ENCODE data around the gene NOC2L. TPM values are rescaled to one million over a fixed set of nuclear protein-coding genes. Genes with fewer than 3 reads are reported as not detected.

NOC2L gene
- total RNA-seq, 4 donors from 2014 or later = 45.6 to 61.9 (median 56.3) TPM

- Histone ChIP-seq H3K4me1 (peaks cover 37% of the 10 kb centered on the region), H3K4me3 (peak overlapping the region; percentile 49), H3K36me3 (peaks cover 35% of the 10 kb centered on the region), H3K27ac (no peak overlapping the region), H3K27me3 (peaks cover 55% of the 10 kb centered on the region), H3K9me3 (no peaks in the 10 kb centered on the region)
- no peak for TF ChIP-seq EP300 (IDR thresholded peaks at IDR 0.05)
- no peak for TF ChIP-seq POLR2A (IDR thresholded peaks at IDR 0.05)
- WGBS = 17% methylated on average over 15 of the region's 27 CpGs
- no peak for DNase-seq (ENCODE audit: low spot score in 2 of 2)
Observed at GRCh38 chr1:942864-943533, 16.1 kb downstream of the NOC2L start.

- H3K4me1 ChIP-seq = peaks cover 37% of the 10 kb centered on the region
- peaks cover 29% of the 10 kb centered on the region for H3K36me3 ChIP-seq
- no peak for DNase-seq (ENCODE audit: low spot score in 2 of 2)
- WGBS = 0% methylated on average over 3 of the region's 48 CpGs
- H3K27me3 ChIP-seq = peaks cover 61% of the 10 kb centered on the region
- H3K27ac ChIP-seq = no peak overlapping the region
- no peak for TF ChIP-seq POLR2AphosphoS5 (IDR thresholded peaks at IDR 0.05)
- TF ChIP-seq POLR2A (IDR thresholded peaks at IDR 0.05) = no peak
- TF ChIP-seq CTCF (IDR thresholded peaks at IDR 0.05) = no peak
- no peak for TF ChIP-seq EP300 (IDR thresholded peaks at IDR 0.05)
- H3K4me3 ChIP-seq = peak overlapping the region; percentile 49
- H3K9me3 ChIP-seq = no peaks in the 10 kb centered on the region
Observed at GRCh38 chr1:942411-942821, 16.6 kb downstream of the NOC2L start.

- H3K4me1 ChIP-seq = peaks cover 37% of the 10 kb centered on the region
- no peaks in the 10 kb centered on the region for H3K9me3 ChIP-seq
- peaks cover 67% of the 10 kb centered on the region for H3K27me3 ChIP-seq
- 2% methylated on average over 36 of the region's 98 CpGs for WGBS
- peak overlapping the region; percentile 49 for H3K4me3 ChIP-seq
- no peak for DNase-seq (ENCODE audit: low spot score in 2 of 2)
- H3K36me3 ChIP-seq = peaks cover 22% of the 10 kb centered on the region
- H3K27ac ChIP-seq = no peak overlapping the region
- no peak for TF ChIP-seq POLR2AphosphoS5 (IDR thresholded peaks at IDR 0.05)
- TF ChIP-seq POLR2A (IDR thresholded peaks at IDR 0.05) = no peak
- TF ChIP-seq CTCF (IDR thresholded peaks at IDR 0.05) = no peak
- no peak for TF ChIP-seq EP300 (IDR thresholded peaks at IDR 0.05)
Observed at GRCh38 chr1:941588-942383, 17.3 kb downstream of the NOC2L start.

- Histone ChIP-seq H3K27ac (no peak overlapping the region), H3K36me3 (peaks cover 16% of the 10 kb centered on the region), H3K4me3 (peak overlapping the region; percentile 49), H3K27me3 (peaks cover 74% of the 10 kb centered on the region), H3K4me1 (peaks cover 43% of the 10 kb centered on the region), H3K9me3 (no peaks in the 10 kb centered on the region)
- DNase-seq (ENCODE audit: low spot score in 2 of 2) = no peak
- TF ChIP-seq POLR2A (IDR thresholded peaks at IDR 0.05) = no peak
- TF ChIP-seq EP300 (IDR thresholded peaks at IDR 0.05) = no peak
- TF ChIP-seq CTCF (IDR thresholded peaks at IDR 0.05) = no peak
- TF ChIP-seq POLR2AphosphoS5 (IDR thresholded peaks at IDR 0.05) = no peak
- no CpG with 5 or more reads among the region's 36 CpGs for WGBS
Observed at GRCh38 chr1:941015-941587, 18.0 kb downstream of the NOC2L start.

- no peak for DNase-seq (ENCODE audit: low spot score in 2 of 2)
- Histone ChIP-seq H3K4me3 (peak overlapping the region; percentile 49), H3K27ac (no peak overlapping the region), H3K4me1 (peaks cover 50% of the 10 kb centered on the region), H3K27me3 (peaks cover 81% of the 10 kb centered on the region), H3K36me3 (peaks cover 9% of the 10 kb centered on the region), H3K9me3 (no peaks in the 10 kb centered on the region)
- WGBS = 1% methylated on average over 32 of the region's 86 CpGs
- TF ChIP-seq POLR2A (IDR thresholded peaks at IDR 0.05) = no peak
- TF ChIP-seq POLR2AphosphoS5 (IDR thresholded peaks at IDR 0.05) = no peak
Observed at GRCh38 chr1:940107-941014, 18.7 kb downstream of the NOC2L start.
